Stimulated activated CD8-positive, alpha-beta memory T cell treated with anti-CD3 and anti-CD28 coated beads, Interleukin-12 subunit alpha, Interleukin-12 subunit beta, amount 100 ng/mL, for 24 hours (primary cell): ENCODE measurements around the gene CFAP45.

ENCODE experiments used
- DNase-seq: peaks from one replicate; pipeline ENCODE4 v3.0.0-alpha.2; 2020; ENCODE audit errors: extremely low read depth

Gene CFAP45

DNA sequence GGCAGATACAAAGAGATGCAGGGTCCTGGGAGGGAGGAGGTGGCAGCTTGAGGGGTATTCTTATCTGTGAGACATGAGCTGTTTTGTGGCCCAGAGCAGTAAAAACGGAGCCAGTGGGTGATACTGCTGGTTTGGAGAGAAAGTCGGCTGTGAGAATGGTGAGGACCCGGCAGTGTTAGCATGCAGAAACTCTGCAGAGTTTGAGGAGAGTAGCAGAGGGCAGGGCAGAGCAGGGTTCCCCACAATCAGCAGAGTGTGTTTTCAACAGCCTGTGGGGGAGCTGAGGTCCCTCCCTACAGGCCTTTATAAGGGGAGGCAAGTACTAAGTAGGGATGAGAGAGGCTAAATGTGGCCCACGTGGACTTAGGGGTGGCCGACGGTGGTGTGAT lies 72.9 kb downstream of the CFAP45 start:
- no peak for DNase-seq

DNA sequence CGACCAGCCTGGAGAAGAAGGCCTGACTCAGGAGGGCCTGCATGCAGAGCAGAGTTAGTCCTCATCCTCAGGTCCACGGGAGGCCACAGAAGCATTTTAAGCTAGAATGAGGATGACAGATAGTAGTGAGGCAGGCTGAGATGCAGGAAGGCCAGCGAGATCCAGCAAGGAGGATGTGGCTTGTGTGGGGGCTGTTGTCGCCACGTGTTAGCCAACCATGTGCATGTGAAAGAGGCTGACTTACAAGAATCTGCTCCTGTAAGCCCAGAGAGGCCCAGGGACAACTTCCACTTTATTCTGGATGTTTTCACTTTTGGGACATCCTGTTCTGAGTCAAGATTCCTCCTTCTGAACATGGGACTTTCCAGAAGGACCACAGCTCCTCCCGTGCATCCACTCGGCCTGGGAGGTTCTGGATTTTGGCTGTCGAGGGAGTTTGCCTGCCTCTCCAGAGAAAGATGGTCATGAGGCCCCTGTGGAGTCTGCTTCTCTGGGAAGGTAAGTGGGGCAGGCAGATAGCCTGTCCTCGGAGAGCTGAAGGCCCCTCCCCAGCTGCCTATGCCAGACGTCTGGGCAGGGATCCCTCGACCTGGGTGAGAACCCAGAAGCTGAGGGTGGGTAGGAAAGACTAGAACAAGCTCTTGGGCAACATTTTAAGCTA lies 73.4 kb downstream of the CFAP45 start, which contains the start of gene SLAMF8:
Gene SLAMF8, plus strand, starts transcription at position 433 of the 661 bp plus-strand sequence. Its CDS starts 26 bp downstream, at position 459.
- DNase-seq, result peak; percentile 21

- no peak for DNase-seq
Measured at GRCh38 chr1:159825564-159825963, 74.4 kb downstream of the CFAP45 start.

- no peak for DNase-seq
Measured at GRCh38 chr1:159823406-159823805, 76.6 kb downstream of the CFAP45 start.
